B cell (primary cell): ENCODE measurements around the gene HABP2. TPM values are rescaled to one million over a fixed set of nuclear protein-coding genes. Genes with fewer than 3 reads are reported as not detected.

ENCODE experiments used
- ATAC-seq: fragments of 200-7000 bp; cut with Tn5 transposase; one replicate; pipeline ENCODE4 v1.10.0; 2021; ENCODE audit warnings: low read depth, mild to moderate bottlenecking, moderate number of reproducible peaks, moderate library complexity
- CTCF ChIA-PET: fragments of 350-600 bp; sonication (Branson Sonifier 250); formaldehyde crosslinking; loops from one replicate; lab custom pipeline; 2021; ENCODE audit warnings: antibody characterized with exemption, inconsistent platforms; lab: Charles Lee
- POLR2A ChIA-PET: fragments of 350-600 bp; sonication (Branson Sonifier 250); formaldehyde crosslinking; loops from one replicate; lab custom pipeline; 2021; ENCODE audit warnings: antibody characterized with exemption; lab: Charles Lee
- DNase-seq: peaks from one replicate; pipeline ENCODE4 v3.0.0; 2013
- H2AFZ ChIP-seq: 2 replicates; pipeline ENCODE4 v1.6.1; 2012; ENCODE audit warnings: mild to moderate bottlenecking, low read depth, low read length; ENCODE audit not compliant: insufficient read depth, poor library complexity, severe bottlenecking
- H3K27ac ChIP-seq, 2 donors: 1 replicate in 1 of 2; 2 replicates in 1 of 2; pipeline ENCODE4 v1.5.1; 2012 to 2013; ENCODE audit warnings: low read length in 2 of 2, mild to moderate bottlenecking in 2 of 2, moderate library complexity in 1 of 2
- H3K27me3 ChIP-seq, 4 experiments: fragments of 200-600 bp in 1 of 4; sonication (generic) in 1 of 4; replicated peaks in 1 of 4; 1 replicate in 2 of 4; 2 replicates in 2 of 4; pipeline versions ENCODE4 v1.6.1 to v1.7.0; 2013 to 2016; ENCODE audit warnings: low read length in 3 of 4, mild to moderate bottlenecking in 2 of 4, mixed read lengths in 1 of 4, moderate library complexity in 1 of 4; ENCODE audit not compliant: insufficient read depth in 4 of 4, control insufficient read depth in 3 of 4; ENCODE audit errors: control extremely low read depth in 1 of 4
- H3K36me3 ChIP-seq, 2 experiments: replicated peaks in 1 of 2; 1 replicate in 1 of 2; 2 replicates in 1 of 2; pipeline versions ENCODE4 v1.6.1 to v1.7.1; 2013; ENCODE audit warnings: low read length in 1 of 2; ENCODE audit not compliant: insufficient read depth in 2 of 2, control insufficient read depth in 1 of 2; ENCODE audit errors: control extremely low read depth in 1 of 2, extremely low read depth in 1 of 2
- H3K4me1 ChIP-seq, 2 donors: fragments of 200-600 bp in 1 of 2; sonication (generic) in 1 of 2; 1 replicate in 1 of 2; 2 replicates in 1 of 2; pipeline versions ENCODE4 v1.5.1 to v1.6.1; 2013 to 2017; ENCODE audit warnings: low read length in 2 of 2; ENCODE audit not compliant: control insufficient read depth in 2 of 2, insufficient read depth in 2 of 2
- H3K4me2 ChIP-seq: replicated peaks from 2 replicates; pipeline ENCODE3; 2012; ENCODE audit warnings: mild to moderate bottlenecking, low read depth, low read length; ENCODE audit not compliant: poor library complexity, severe bottlenecking
- H3K4me3 ChIP-seq, 5 experiments: fragments of 200-600 bp in 1 of 5; sonication (generic) in 1 of 5; 1 replicate in 3 of 5; 2 replicates in 2 of 5; pipeline versions ENCODE4 v1.5.1 to v1.7.0; 2011 to 2016; ENCODE audit warnings: low read length in 4 of 5, mild to moderate bottlenecking in 4 of 5, low read depth in 2 of 5, control low read depth in 1 of 5, moderate library complexity in 1 of 5; ENCODE audit not compliant: insufficient read depth in 1 of 5; ENCODE audit errors: control extremely low read depth in 1 of 5, extremely low read depth in 1 of 5
- H3K79me2 ChIP-seq: fragments of 200-600 bp; sonication (generic); one replicate; pipeline ENCODE4 v1.6.0; 2016; ENCODE audit warnings: low read length; ENCODE audit not compliant: control insufficient read depth, insufficient read depth
- H3K9ac ChIP-seq: fragments of 200-600 bp; sonication (generic); 2 replicates; pipeline ENCODE4 v1.6.1; 2017; ENCODE audit warnings: mild to moderate bottlenecking, low read length, moderate library complexity
- H3K9me3 ChIP-seq, 3 donors: one replicate each; pipeline versions ENCODE4 v1.6.1 to v1.7.1; 2013; ENCODE audit warnings: low read length in 2 of 3; ENCODE audit not compliant: control insufficient read depth in 2 of 3, insufficient read depth in 1 of 3; ENCODE audit errors: control extremely low read depth in 1 of 3
- H4K20me1 ChIP-seq: 2 replicates; pipeline ENCODE4 v1.6.0; 2012; ENCODE audit warnings: mild to moderate bottlenecking, low read length; ENCODE audit not compliant: insufficient read depth, control insufficient read depth, poor library complexity, severe bottlenecking
- H3K27ac Mint-ChIP-seq: one replicate; pipeline ENCODE4 v1.8.0; 2021; ENCODE audit warnings: mixed read lengths
- H3K27me3 Mint-ChIP-seq: one replicate; pipeline ENCODE4 v1.8.0; 2021; ENCODE audit warnings: mixed read lengths
- H3K4me1 Mint-ChIP-seq: one replicate; pipeline ENCODE4 v1.8.0; 2021; ENCODE audit warnings: mixed read lengths
- H3K4me3 Mint-ChIP-seq: one replicate; pipeline ENCODE4 v1.8.0; 2021; ENCODE audit warnings: mixed read lengths
- H3K9me3 Mint-ChIP-seq: one replicate; pipeline ENCODE4 v1.8.0; 2022; ENCODE audit warnings: mixed read lengths; ENCODE audit not compliant: insufficient read depth
- CTCF ChIP-seq: fragments of 200-600 bp; IDR thresholded peaks from one replicate; pipeline ENCODE4 v1.8.0; 2022; ENCODE audit warnings: antibody characterized with exemption, mild to moderate bottlenecking
- EZH2 ChIP-seq: IDR thresholded peaks from 2 replicates; pipeline ENCODE4 v1.6.1; 2012; ENCODE audit warnings: borderline replicate concordance, low read depth, mild to moderate bottlenecking, moderate library complexity, low read length; ENCODE audit not compliant: insufficient read depth, poor library complexity, severe bottlenecking
- WGBS: methylation state at CpG from one replicate; pipeline ENCODE4 v1.1.5; 2013; ENCODE audit warnings: missing lambda C conversion rate; ENCODE audit not compliant: insufficient coverage; 5-methylcytosine and 5-hydroxymethylcytosine counted together
- intact Hi-C: fragments of 100-400 bp; cut with micrococcal nuclease; formaldehyde crosslinking; loops from one replicate; pipeline ENCODE4 v1.10.0; 2022
- polyA plus RNA-seq: library from polyadenylated mRNA; depleted of rRNA; stranded (reverse); fragments of >200 nt; gene quantifications from 2 replicates; pipeline ENCODE4 v1.2.3, GENCODE V29; 2012
- total RNA-seq, 2 donors: library from RNA; stranded (reverse); fragments of 120-200 nt in 1 of 2; gene quantifications; 1 replicate in 1 of 2; 2 replicates in 1 of 2; pipeline versions ENCODE4 v1.2.3 to v1.2.4, GENCODE V29; 2013 to 2022

HABP2 gene
- total and polyA plus RNA-seq, 2 donors (not counting 1 experiment from before 2014, with no cell fraction given), result not detected

DNA sequence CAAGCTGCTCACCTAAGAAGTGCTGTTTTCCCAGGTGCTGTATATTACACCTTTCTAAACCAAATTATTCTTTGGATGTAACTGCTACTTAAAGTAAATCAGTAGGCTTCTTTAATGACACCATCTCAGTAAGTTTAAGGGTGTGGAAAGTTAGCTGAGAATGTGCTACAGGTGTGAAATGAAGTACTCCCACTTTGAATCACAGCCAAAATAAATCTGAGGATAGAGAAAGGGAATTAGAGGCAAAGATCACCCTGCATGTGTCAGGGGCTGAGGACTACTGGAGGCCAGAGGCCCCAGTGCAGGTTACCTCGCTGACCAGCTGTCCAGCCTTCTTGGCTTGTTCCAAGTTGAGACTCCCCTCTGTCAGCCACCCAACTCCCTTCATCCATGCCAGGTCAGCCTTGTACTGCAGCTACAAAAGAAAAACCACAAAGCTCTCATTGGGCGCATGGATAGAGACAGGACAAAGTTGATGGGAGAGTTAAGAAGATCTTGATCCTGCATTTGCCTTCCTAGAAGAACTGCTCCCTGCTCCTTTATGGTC is 75.8 kb downstream of the HABP2 start:
- POLR2A ChIA-PET, result no interaction called here
- Histone ChIP-seq H3K4me1 (no peaks in the 10 kb centered on the region), H3K9me3 (no peaks in the 10 kb centered on the region), H2AFZ (no peak overlapping the region), H3K27me3 (peaks cover 0 to 3% (median 0%) of the 10 kb centered on the region in 4 experiments), H3K4me3 (no peak overlapping the region), H3K27ac (no peak overlapping the region), H3K79me2 (no peaks in the 10 kb centered on the region), H3K4me2 (no peak overlapping the region), H4K20me1 (no peaks in the 10 kb centered on the region), H3K9ac (no peak overlapping the region), H3K36me3 (no peaks in the 10 kb centered on the region)
- TF ChIP-seq EZH2 (no peak), CTCF (no peak)
- Mint-ChIP-seq H3K9me3 (no peaks in the 10 kb centered on the region), H3K27me3 (peaks cover 25% of the 10 kb centered on the region), H3K27ac (no peak overlapping the region), H3K4me3 (no peak overlapping the region), H3K4me1 (no peaks in the 10 kb centered on the region)
- ATAC-seq, result no peak
- CTCF ChIA-PET, result no interaction called here
- intact Hi-C loops, result no loop called here
- no CpG with 5 or more reads among the region's 2 CpGs for WGBS
- no peak for DNase-seq

- no peaks in the 10 kb centered on the region for H3K79me2 ChIP-seq
- intact Hi-C loops, result no loop called here
- H3K27me3 Mint-ChIP-seq, result peaks cover 28% of the 10 kb centered on the region
- H3K9me3 ChIP-seq, result no peaks in the 10 kb centered on the region
- H2AFZ ChIP-seq, result no peak overlapping the region
- TF ChIP-seq CTCF (no peak), EZH2 (no peak)
- H3K4me1 ChIP-seq, result no peaks in the 10 kb centered on the region
- H3K4me1 Mint-ChIP-seq, result no peaks in the 10 kb centered on the region
- no peak overlapping the region for H3K27ac ChIP-seq
- no peaks in the 10 kb centered on the region for H3K9me3 Mint-ChIP-seq
- H3K9ac ChIP-seq, result no peak overlapping the region
- DNase-seq (no peak), ATAC-seq (no peak)
- no peak overlapping the region for H3K4me2 ChIP-seq
- peaks cover 0 to 6% (median 0%) of the 10 kb centered on the region in 4 experiments for H3K27me3 ChIP-seq
- no peaks in the 10 kb centered on the region for H3K36me3 ChIP-seq
- WGBS, result 96% methylated on average over 5 of the region's 5 CpGs
- H4K20me1 ChIP-seq, result no peaks in the 10 kb centered on the region
- H3K4me3 Mint-ChIP-seq, result no peak overlapping the region
- ChIA-PET POLR2A (no interaction called here), CTCF (no interaction called here)
- H3K4me3 ChIP-seq, result no peak overlapping the region
- H3K27ac Mint-ChIP-seq, result no peak overlapping the region
Observed at GRCh38 chr10:113630929-113631533, 78.2 kb downstream of the HABP2 start.
